Duodenal mucosa (tissue), 2 donors: ENCODE measurements around the gene COTL1.

ENCODE experiments used
- H3K27ac ChIP-seq: one replicate; pipeline ENCODE4 v1.7.0; 2013; ENCODE audit warnings: low read depth, low read length
- H3K27me3 ChIP-seq, 2 donors: one replicate each; pipeline ENCODE4 v1.7.0; 2013; ENCODE audit warnings: low read length in 2 of 2, control low read depth in 1 of 2; ENCODE audit not compliant: insufficient read depth in 2 of 2, control insufficient read depth in 1 of 2
- H3K36me3 ChIP-seq, 2 donors: one replicate each; pipeline ENCODE4 v1.7.0; 2013; ENCODE audit warnings: low read length in 2 of 2, control low read depth in 1 of 2; ENCODE audit not compliant: insufficient read depth in 2 of 2, control insufficient read depth in 1 of 2
- H3K4me1 ChIP-seq, 2 donors: one replicate each; pipeline ENCODE4 v1.7.0; 2013; ENCODE audit warnings: low read length in 2 of 2, control low read depth in 1 of 2; ENCODE audit not compliant: insufficient read depth in 2 of 2, control insufficient read depth in 1 of 2
- H3K4me3 ChIP-seq, 2 donors: one replicate each; pipeline ENCODE4 v1.7.0; 2013; ENCODE audit warnings: low read length in 2 of 2, low read depth in 1 of 2
- H3K9ac ChIP-seq, 2 donors: one replicate each; pipeline ENCODE4 v1.7.0; 2013; ENCODE audit warnings: low read length in 2 of 2, low read depth in 1 of 2
- H3K9me3 ChIP-seq, 2 donors: one replicate each; pipeline ENCODE4 v1.7.0; 2013; ENCODE audit warnings: low read length in 2 of 2, control low read depth in 1 of 2; ENCODE audit not compliant: control insufficient read depth in 1 of 2

Gene COTL1

DNA sequence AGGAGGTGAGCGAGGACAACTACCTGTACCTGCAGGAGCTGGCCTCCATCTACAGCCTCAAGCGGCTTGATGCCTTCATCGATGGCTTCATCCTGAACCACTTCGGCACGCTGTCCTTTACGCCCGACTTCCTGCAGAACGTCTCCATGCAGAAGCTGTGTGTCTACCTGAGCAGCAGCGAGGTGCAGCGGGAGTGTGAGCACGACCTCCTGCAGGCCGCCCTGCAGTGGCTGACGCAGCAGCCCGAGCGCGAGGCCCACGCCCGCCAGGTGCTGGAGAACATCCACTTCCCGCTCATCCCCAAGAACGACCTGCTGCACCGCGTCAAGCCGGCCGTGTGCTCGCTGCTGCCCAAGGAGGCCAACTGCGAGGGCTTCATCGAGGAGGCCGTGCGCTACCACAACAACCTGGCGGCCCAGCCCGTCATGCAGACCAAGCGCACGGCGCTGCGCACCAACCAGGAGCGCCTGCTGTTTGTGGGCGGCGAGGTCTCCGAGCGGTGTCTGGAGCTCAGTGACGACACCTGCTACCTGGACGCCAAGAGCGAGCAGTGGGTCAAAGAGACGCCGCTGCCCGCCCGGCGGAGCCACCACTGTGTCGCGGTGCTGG is 39.5 kb upstream of the COTL1 start:
- no peaks in the 10 kb centered on the region for H3K4me1 ChIP-seq
- no peaks in the 10 kb centered on the region for H3K27me3 ChIP-seq
- H3K9me3 ChIP-seq = no peaks in the 10 kb centered on the region
- no peak overlapping the region for H3K27ac ChIP-seq
- H3K9ac ChIP-seq = no peak overlapping the region
- peaks cover 49 to 70% of the 10 kb centered on the region in 2 donors for H3K36me3 ChIP-seq
- no peak overlapping the region for H3K4me3 ChIP-seq

DNA sequence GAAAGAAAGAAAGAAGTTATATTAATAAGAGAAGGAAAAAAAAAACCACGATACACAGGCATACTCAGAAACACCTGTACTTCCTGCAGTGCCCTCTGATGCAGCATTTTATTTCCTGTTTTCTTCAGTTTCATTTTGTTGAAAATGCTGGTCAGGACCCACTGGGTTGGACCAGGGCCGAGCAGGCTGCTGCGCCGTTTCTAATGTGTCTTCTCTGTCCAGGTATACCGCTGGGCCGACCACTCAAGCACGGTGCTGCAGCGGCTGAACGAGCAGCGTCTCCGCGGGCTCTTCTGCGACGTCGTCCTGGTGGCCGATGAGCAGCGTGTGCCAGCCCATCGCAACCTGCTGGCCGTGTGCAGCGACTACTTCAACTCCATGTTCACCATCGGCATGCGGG is 38.8 kb upstream of the COTL1 start:
- H3K27ac ChIP-seq = no peak overlapping the region
- no peak overlapping the region for H3K9ac ChIP-seq
- no peaks in the 10 kb centered on the region for H3K4me1 ChIP-seq
- no peak overlapping the region for H3K4me3 ChIP-seq
- H3K36me3 ChIP-seq = peaks cover 42 to 68% of the 10 kb centered on the region in 2 donors
- H3K27me3 ChIP-seq = no peaks in the 10 kb centered on the region
- no peaks in the 10 kb centered on the region for H3K9me3 ChIP-seq

DNA sequence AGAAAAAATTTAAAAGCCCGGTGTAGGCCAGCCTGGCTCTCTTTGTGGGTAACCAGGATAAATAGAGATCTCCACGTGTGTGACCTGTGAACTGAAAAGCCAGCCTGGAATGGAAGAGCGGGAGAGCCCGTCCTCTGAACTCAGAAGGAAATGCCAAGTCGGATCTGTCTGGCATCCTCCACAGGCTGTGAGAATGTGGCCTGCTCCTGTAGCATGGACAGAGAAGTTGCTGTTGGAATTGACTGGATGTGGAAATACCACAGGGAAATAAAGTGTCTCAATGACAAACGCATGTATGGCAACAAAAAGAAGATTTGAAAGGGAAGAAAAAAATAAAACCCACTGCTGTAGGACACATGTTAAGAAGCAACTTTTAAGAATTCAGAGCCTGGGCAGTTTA is 37.1 kb upstream of the COTL1 start:
- Histone ChIP-seq H3K27ac (no peak overlapping the region), H3K4me3 (no peak overlapping the region), H3K27me3 (no peaks in the 10 kb centered on the region), H3K9me3 (no peaks in the 10 kb centered on the region), H3K4me1 (peaks cover 6% of the 10 kb centered on the region in 2 donors), H3K9ac (no peak overlapping the region), H3K36me3 (peaks cover 33 to 57% of the 10 kb centered on the region in 2 donors)

DNA sequence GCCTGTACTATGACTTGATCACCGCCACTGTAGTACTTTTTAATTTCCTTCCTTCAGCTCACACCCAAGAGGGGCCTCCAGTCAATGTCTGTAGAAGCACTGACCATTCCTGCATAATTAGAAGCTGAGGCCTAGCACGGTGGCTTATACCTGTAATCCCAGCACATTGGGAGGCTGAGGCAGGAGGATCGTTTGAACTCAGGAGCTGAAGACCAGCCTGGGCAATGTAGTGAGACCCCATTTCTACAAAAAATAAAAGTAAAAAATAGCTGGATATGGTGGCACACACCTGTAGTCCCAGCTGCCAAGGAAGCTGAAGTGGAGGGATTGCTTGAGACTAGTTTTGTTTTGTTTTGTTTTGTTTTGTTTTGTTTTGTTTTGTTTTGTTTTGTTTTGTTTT is 36.4 kb upstream of the COTL1 start:
- no peak overlapping the region for H3K4me3 ChIP-seq
- H3K27ac ChIP-seq = no peak overlapping the region
- no peaks in the 10 kb centered on the region for H3K9me3 ChIP-seq
- peaks cover 11% of the 10 kb centered on the region in 2 donors for H3K4me1 ChIP-seq
- no peak overlapping the region for H3K9ac ChIP-seq
- H3K27me3 ChIP-seq = no peaks in the 10 kb centered on the region
- peaks cover 25 to 49% of the 10 kb centered on the region in 2 donors for H3K36me3 ChIP-seq

DNA sequence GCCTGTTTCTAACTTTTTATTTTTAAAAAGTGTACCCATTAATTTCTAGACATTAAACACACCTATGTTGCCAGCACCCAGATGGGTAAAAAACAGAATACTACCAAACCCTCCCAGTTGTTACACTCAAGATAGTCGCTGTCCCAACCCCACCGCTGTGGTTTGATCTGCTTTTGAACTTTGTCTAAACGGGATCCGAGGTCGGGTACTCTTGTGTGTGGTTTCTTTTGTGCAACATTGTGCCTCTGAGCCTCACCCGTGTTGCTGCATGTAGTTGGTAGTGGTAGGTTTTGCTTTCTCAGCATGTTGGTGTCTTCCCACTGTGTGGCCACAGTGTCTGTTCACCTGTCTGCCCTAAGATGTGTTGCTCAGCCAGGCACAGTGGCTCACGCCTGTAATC is 34.7 kb upstream of the COTL1 start:
- Histone ChIP-seq H3K4me1 (peaks cover 17 to 19% of the 10 kb centered on the region in 2 donors), H3K27ac (no peak overlapping the region), H3K27me3 (no peaks in the 10 kb centered on the region), H3K4me3 (no peak overlapping the region), H3K9ac (no peak overlapping the region), H3K9me3 (no peaks in the 10 kb centered on the region), H3K36me3 (peaks cover 13 to 32% of the 10 kb centered on the region in 2 donors)

DNA sequence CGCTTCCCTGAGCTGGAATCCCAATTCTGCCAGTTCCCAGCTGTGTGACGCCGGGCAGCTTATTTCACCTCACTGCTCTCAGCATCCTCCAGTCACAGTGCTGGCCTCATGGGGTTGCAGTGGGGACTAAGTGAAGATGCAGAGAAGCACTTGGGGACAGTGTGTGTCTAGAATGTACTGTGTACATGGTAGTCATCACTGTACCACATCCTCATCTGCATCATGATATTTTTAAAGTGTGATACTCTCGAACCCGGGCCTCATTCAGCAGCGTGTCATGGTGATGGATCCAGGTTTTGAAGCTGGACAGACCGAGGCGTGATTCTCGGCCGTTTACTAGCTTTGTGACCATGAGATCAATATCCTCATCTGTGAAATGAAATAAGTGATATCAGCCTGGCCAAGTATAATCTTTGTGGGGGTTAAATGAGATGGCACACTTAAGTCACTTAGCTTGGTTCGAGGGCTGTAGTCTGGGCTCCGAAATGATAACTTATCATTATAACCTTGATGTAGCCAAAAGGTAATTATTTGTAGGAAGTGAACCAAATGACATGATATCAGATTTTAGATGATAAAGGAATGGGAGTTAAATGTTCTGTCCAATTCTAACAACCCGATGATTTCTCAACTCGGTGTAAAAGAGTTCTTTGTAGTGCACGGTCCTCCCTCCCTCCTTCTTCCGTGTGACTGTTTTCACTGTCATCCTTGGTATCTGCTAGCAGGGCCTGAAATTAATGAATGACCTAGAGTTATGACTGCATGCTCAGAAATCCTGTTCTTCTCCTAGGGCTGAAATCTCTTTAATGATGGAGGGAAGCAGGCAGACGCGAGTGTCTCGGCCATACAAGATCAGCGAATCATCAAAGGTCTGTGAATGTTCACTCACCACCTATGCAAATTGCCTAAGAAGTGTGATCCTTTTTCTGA is 32.4 kb upstream of the COTL1 start:
- no peak overlapping the region for H3K9ac ChIP-seq
- H3K36me3 ChIP-seq = peaks cover 8 to 22% of the 10 kb centered on the region in 2 donors
- no peaks in the 10 kb centered on the region for H3K9me3 ChIP-seq
- peaks cover 19 to 21% of the 10 kb centered on the region in 2 donors for H3K4me1 ChIP-seq
- no peak overlapping the region for H3K4me3 ChIP-seq
- H3K27ac ChIP-seq = no peak overlapping the region
- no peaks in the 10 kb centered on the region for H3K27me3 ChIP-seq

DNA sequence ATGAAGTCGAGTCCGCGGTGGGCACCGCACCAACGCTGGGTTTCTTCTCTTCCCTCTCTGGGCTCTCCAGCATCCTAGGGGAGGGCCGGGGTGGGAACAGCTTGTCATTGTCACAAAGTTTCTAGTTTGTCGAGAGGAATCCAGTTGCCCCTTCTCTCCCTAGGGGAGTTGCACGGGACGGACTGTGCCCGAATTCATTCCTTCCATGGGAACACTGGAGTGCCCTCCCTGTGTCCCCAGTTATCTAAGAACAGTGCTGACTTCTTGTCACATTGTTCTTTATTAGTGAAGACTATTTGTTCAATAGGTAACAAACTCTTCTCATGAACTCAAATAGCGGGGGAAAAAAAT is 31.6 kb upstream of the COTL1 start:
- H3K36me3 ChIP-seq = peaks cover 8 to 22% of the 10 kb centered on the region in 2 donors
- H3K4me1 ChIP-seq = peaks cover 19 to 21% of the 10 kb centered on the region in 2 donors
- no peak overlapping the region for H3K27ac ChIP-seq
- no peaks in the 10 kb centered on the region for H3K9me3 ChIP-seq
- peak overlapping the region; percentile 68 to 78 for H3K4me3 ChIP-seq
- peak overlapping the region; percentile 68 to 85 for H3K9ac ChIP-seq
- H3K27me3 ChIP-seq = no peaks in the 10 kb centered on the region

DNA sequence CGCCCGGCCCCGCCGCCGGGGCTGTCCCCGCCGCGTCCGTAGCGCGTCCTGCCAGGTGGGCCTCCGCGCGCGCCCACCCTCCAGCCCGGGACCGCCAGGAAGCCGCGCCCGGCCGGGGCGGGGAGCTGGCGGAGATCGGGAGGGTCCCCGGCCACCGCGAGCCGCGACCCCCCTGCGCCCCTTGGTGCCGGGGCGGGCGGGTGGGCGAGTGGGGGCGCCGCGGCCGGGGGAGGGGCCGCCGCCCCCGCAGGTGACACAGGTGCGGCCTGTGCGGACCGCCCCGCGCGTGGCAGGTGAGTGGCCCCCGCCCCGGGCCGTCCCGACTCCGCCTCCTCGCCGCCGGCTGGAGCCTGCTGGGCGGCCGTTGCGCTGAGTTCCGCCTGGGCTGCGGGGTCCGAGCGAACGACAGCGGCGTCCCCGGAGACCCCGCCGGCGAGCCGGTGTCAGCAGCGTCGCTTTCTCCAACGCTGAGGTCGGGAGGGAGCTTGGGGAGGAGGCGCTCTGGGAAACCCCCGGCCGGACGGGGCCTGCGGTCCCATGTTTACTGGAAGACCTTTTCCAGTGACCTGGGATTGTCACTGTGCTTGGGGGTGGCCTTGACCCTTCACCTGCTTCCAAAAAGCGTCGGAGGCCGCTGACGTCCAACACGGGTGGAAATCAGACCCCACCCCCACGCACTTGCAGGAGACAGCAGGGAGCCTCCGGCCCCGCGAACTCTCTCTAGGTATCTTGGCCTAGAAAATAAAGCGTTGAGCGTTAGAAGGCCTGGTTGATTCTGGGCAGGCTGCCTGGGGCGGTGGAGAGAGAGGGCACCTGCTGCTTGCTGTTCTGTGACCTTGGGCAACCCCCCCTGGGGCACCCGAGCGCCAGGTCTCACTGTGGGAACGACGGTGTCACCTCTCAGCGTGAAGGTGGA is 31.0 kb upstream of the COTL1 start:
- H3K4me3 ChIP-seq = peak overlapping the region; percentile 68 to 78

DNA sequence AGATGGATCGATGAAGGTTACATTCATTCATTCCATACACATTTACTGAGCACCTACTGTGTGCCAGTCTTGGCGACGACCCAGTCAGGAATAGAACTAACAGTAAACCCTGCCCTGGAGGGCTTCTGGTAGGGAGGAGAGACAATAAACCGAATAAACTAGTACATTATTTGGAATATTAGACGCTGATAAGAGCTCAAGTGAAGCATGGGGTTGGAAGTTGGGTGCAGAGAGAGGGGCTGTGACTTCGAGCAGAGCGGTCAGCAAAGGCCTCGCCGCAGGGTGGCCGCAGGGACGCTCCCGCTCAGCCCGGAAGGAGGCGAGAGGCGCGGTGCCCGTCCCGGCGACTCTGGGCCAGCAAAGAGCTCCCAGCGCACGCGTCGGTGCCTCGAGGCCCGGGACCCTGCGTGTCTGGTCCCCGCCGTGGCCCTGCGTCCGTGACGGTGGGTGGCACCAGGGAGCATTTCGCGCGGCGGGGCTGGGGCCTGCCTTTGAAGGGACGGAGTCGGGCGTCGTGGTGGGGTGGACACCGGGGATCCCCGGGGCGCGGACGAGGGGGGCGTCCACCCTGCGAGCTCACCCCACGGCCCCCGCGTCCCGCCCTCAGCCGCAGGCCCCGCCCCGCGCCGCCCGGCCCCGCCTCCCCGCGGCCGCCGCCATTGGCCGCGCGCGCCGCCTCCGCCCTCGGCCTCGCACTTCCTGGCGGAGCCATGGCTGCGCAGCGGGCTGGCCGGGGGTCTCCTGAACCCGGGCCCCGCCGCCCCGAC is 30.1 kb upstream of the COTL1 start, which contains the start of gene KLHL36:
KLHL36 (plus strand) TSS at position 684 of the 767 bp plus-strand sequence. CDS start 2,357 bp downstream, outside the sequence.
- Histone ChIP-seq H3K9ac (peak within 1 kb of the TSS; percentile 68 to 85), H3K9me3 (no peaks in the 10 kb centered on the region), H3K36me3 (peaks cover 4 to 15% of the 10 kb centered on the region in 2 donors), H3K4me1 (peaks cover 20 to 27% of the 10 kb centered on the region in 2 donors), H3K27ac (no peak within 1 kb of the TSS), H3K27me3 (no peaks in the 10 kb centered on the region), H3K4me3 (peak within 1 kb of the TSS; percentile 76 to 78)

More for the DNA sequence above, 31.0 kb upstream of the COTL1 start:
- Histone ChIP-seq H3K4me1 (peaks cover 19 to 21% of the 10 kb centered on the region in 2 donors), H3K9ac (peak overlapping the region; percentile 68 to 85), H3K27ac (no peak overlapping the region), H3K36me3 (peaks cover 8 to 21% of the 10 kb centered on the region in 2 donors), H3K9me3 (no peaks in the 10 kb centered on the region), H3K27me3 (no peaks in the 10 kb centered on the region)
